Bronchus fibroblast of lung (primary cell): Measurements from ENCODE around the gene RAD54L2. TPM values are rescaled to one million over a fixed set of nuclear protein-coding genes. Genes with fewer than 3 reads are reported as not detected.

Source experiments
- total RNA-seq: library from RNA; depleted of rRNA; stranded (reverse); fragments of >200 nt; gene quantifications from 2 replicates; pipeline ENCODE4 v1.2.3, GENCODE V29; 2015

The RAD54L2 gene, protein sequence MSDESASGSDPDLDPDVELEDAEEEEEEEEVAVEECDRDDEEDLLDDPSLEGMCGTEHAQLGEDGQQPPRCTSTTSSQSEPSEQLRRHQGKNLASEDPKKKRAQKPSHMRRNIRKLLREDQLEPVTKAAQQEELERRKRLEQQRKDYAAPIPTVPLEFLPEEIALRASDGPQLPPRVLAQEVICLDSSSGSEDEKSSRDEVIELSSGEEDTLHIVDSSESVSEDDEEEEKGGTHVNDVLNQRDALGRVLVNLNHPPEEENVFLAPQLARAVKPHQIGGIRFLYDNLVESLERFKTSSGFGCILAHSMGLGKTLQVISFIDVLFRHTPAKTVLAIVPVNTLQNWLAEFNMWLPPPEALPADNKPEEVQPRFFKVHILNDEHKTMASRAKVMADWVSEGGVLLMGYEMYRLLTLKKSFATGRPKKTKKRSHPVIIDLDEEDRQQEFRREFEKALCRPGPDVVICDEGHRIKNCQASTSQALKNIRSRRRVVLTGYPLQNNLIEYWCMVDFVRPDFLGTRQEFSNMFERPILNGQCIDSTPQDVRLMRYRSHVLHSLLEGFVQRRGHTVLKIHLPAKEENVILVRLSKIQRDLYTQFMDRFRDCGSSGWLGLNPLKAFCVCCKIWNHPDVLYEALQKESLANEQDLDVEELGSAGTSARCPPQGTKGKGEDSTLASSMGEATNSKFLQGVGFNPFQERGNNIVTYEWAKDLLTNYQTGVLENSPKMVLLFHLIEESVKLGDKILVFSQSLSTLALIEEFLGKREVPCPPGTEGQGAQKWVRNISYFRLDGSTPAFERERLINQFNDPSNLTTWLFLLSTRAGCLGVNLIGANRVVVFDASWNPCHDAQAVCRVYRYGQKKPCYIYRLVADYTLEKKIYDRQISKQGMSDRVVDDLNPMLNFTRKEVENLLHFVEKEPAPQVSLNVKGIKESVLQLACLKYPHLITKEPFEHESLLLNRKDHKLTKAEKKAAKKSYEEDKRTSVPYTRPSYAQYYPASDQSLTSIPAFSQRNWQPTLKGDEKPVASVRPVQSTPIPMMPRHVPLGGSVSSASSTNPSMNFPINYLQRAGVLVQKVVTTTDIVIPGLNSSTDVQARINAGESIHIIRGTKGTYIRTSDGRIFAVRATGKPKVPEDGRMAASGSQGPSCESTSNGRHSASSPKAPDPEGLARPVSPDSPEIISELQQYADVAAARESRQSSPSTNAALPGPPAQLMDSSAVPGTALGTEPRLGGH (N-terminal part only)
- 7.4 and 7.6 TPM in 2 replicates for total RNA-seq

DNA sequence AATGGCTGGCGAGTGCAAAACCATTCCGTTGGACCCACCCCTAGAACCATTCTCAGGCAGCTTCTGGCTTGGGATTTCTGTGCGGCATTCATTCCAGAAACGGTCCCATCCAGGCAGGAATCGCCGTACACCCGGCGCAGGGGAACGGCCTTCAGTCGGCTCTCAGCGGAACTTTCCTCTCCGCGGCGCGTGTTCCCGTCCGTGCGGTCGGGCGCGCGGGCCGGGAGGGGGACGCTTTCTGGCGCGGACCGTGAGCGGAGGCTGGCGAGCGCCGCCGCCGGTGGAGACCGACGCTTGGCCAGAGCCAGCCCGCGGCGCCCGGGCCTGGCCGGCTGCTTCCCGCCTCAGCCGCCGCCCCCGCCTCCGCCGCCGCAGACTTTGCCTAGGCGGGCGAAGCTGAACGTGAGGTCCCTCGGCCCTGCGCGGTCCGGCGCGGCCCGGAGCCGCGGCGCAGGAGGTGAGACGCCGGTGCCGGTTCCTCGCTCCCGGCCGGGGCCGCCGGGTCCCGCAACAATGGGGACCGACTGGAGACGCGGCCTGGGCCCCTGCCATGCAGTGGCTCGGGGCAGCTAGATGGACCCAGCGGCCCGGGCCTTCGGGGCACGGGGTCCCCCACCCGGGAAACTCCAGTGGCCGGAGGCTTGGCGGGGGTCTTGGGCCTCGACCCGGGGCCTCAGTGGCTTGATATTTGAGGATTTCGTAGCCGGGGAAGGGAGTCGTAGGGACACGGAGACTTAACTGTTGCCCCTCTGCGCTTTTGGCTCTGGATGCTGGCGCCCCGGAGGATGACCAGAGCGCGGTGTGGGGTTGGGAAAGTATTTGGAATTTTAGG is at the start of gene RAD54L2:
RAD54L2 (plus strand) TSS at position 261 of the 832 bp plus-strand sequence. CDS start 51,702 bp downstream, outside the sequence.

Other genes starting within 250 kb of the RAD54L2 start
- 78.0 and 87.9 TPM in 2 replicates for gene MANF, start 153.4 kb upstream of the RAD54L2 start, total RNA-seq
- 21.9 and 23.2 TPM in 2 replicates for gene RBM15B, start 147.4 kb upstream of the RAD54L2 start, total RNA-seq
- gene DCAF1, start 38.7 kb upstream of the RAD54L2 start, total RNA-seq, result 7.7 and 10.8 TPM in 2 replicates
- 57.2 and 63.2 TPM in 2 replicates for gene TEX264, start 132.5 kb downstream of the RAD54L2 start, total RNA-seq
- gene GRM2, start 168.3 kb downstream of the RAD54L2 start, total RNA-seq, result under 0.01 TPM in 1 of 2 replicates, not detected in the other
- not detected in 2 replicates for gene IQCF6, start 240.5 kb downstream of the RAD54L2 start, total RNA-seq